NCI-H2107 (cell line): ENCODE data around the gene SPO11.
"Not testable (repeated sequence)": the region's sequence is repeated elsewhere in the genome, so short reads cannot be mapped to it uniquely, and the experiment has no call there.

Experiments used
- DNase-seq: peaks from one replicate; lab custom pipeline; 2025; lab: John Stamatoyannopoulos, UW

The SPO11 gene

GRCh38 chr20:57341663-57342062, 12.1 kb downstream of the SPO11 start:
- no peak for DNase-seq

- DNase-seq, result no peak
Observed at GRCh38 chr20:57342829-57343228, 13.2 kb downstream of the SPO11 start.

- peak; percentile 20 for DNase-seq
Observed at GRCh38 chr20:57346477-57346876, 16.9 kb downstream of the SPO11 start.

GRCh38 chr20:57347393-57347792, 17.8 kb downstream of the SPO11 start:
- no peak for DNase-seq

GRCh38 chr20:57348200-57348921, 18.8 kb downstream of the SPO11 start:
- DNase-seq, result not testable (repeated sequence)

GRCh38 chr20:57348922-57349574, 19.4 kb downstream of the SPO11 start:
- DNase-seq, result not testable (repeated sequence)

GRCh38 chr20:57350081-57350710, 20.6 kb downstream of the SPO11 start:
- no peak for DNase-seq

- DNase-seq, result not testable (repeated sequence)
Observed at GRCh38 chr20:57350726-57351041, 21.1 kb downstream of the SPO11 start.

- DNase-seq, result peak; percentile 92
Observed at GRCh38 chr20:57351042-57351783, 21.6 kb downstream of the SPO11 start, which contains the start of gene RAE1. Gene RAE1 (plus strand): TSS chr20:57351255. CDS start chr20:57354039, 2,784 bp downstream.

- no peak for DNase-seq
Observed at GRCh38 chr20:57352305-57352704, 22.7 kb downstream of the SPO11 start.

GRCh38 chr20:57353351-57353750, 23.7 kb downstream of the SPO11 start:
- DNase-seq, result no peak

- no peak for DNase-seq
Observed at GRCh38 chr20:57361517-57361916, 31.9 kb downstream of the SPO11 start.

- no peak for DNase-seq
Observed at GRCh38 chr20:57364451-57364850, 34.8 kb downstream of the SPO11 start.

GRCh38 chr20:57369596-57369995, 40.0 kb downstream of the SPO11 start:
- DNase-seq, result no peak

- DNase-seq, result no peak
Observed at GRCh38 chr20:57370316-57370715, 40.7 kb downstream of the SPO11 start.

- DNase-seq, result no peak
Observed at GRCh38 chr20:57371363-57371762, 41.8 kb downstream of the SPO11 start.

GRCh38 chr20:57372157-57372556, 42.6 kb downstream of the SPO11 start:
- DNase-seq, result no peak

- DNase-seq, result no peak
Observed at GRCh38 chr20:57372581-57373350, 43.2 kb downstream of the SPO11 start.

GRCh38 chr20:57374343-57374930, 44.8 kb downstream of the SPO11 start:
- no peak for DNase-seq

- no peak for DNase-seq
Observed at GRCh38 chr20:57374931-57375651, 45.5 kb downstream of the SPO11 start.
